CD4-positive, alpha-beta T cell (primary cell): ENCODE data around the gene RNF220. TPM values are rescaled to one million over a fixed set of nuclear protein-coding genes. Genes with fewer than 3 reads are reported as not detected.

ENCODE experiments used
- ATAC-seq: fragments of 200-7000 bp; cut with Tn5 transposase; one replicate; pipeline ENCODE4 v1.10.0; 2022; ENCODE audit warnings: mild to moderate bottlenecking; ENCODE audit not compliant: poor library complexity
- CTCF ChIA-PET: fragments of 350-600 bp; sonication (Branson Sonifier 250); formaldehyde crosslinking; loops from one replicate; lab custom pipeline; 2021; ENCODE audit warnings: antibody characterized with exemption, inconsistent platforms; lab: Charles Lee
- POLR2A ChIA-PET: fragments of 350-600 bp; sonication (Branson Sonifier 250); formaldehyde crosslinking; loops from one replicate; lab custom pipeline; 2021; ENCODE audit warnings: antibody characterized with exemption, inconsistent platforms; lab: Charles Lee
- DNase-seq, 14 experiments: peaks; one replicate each; pipeline ENCODE4 v3.0.0-alpha.2; 2013 to 2020; ENCODE audit warnings: mixed read lengths in 2 of 14
- H3K27ac ChIP-seq, 2 donors: one replicate each; pipeline versions ENCODE4 v1.5.1 to v1.7.0; 2013; ENCODE audit warnings: low read length in 2 of 2, low read depth in 1 of 2, mild to moderate bottlenecking in 1 of 2
- H3K27me3 ChIP-seq, 2 experiments: 1 replicate in 1 of 2; 2 replicates in 1 of 2; pipeline versions ENCODE4 v1.6.1 to v1.7.0; 2013; ENCODE audit warnings: low read length in 2 of 2, control low read depth in 1 of 2, mild to moderate bottlenecking in 1 of 2, moderate library complexity in 1 of 2; ENCODE audit not compliant: insufficient read depth in 2 of 2, control insufficient read depth in 1 of 2
- H3K36me3 ChIP-seq: one replicate; pipeline ENCODE4 v1.6.1; 2013; ENCODE audit warnings: low read length, control low read depth; ENCODE audit not compliant: insufficient read depth
- H3K4me1 ChIP-seq: one replicate; pipeline ENCODE4 v1.6.1; 2013; ENCODE audit warnings: low read length, control low read depth; ENCODE audit not compliant: insufficient read depth
- H3K4me3 ChIP-seq: one replicate; pipeline ENCODE4 v1.5.1; 2013; ENCODE audit warnings: mild to moderate bottlenecking, low read length, moderate library complexity
- H3K9me3 ChIP-seq, 2 experiments: 1 replicate in 1 of 2; 2 replicates in 1 of 2; pipeline versions ENCODE4 v1.6.1 to v1.7.0; 2013; ENCODE audit warnings: low read length in 2 of 2, mild to moderate bottlenecking in 2 of 2, control low read depth in 1 of 2, moderate library complexity in 1 of 2; ENCODE audit not compliant: control insufficient read depth in 1 of 2, insufficient read depth in 1 of 2
- H3K27ac Mint-ChIP-seq: one replicate; pipeline ENCODE4 v1.8.0; 2020; ENCODE audit warnings: mixed read lengths
- H3K27me3 Mint-ChIP-seq: one replicate; pipeline ENCODE4 v1.8.0; 2021; ENCODE audit warnings: mixed read lengths
- H3K36me3 Mint-ChIP-seq: one replicate; pipeline ENCODE4 v1.8.0; 2021; ENCODE audit warnings: low read depth, mixed read lengths
- H3K4me1 Mint-ChIP-seq: one replicate; pipeline ENCODE4 v1.8.0; 2021; ENCODE audit warnings: low read depth, mixed read lengths
- H3K4me3 Mint-ChIP-seq: one replicate; pipeline ENCODE4 v1.8.0; 2020; ENCODE audit warnings: mild to moderate bottlenecking, mixed read lengths
- H3K9me3 Mint-ChIP-seq: one replicate; pipeline ENCODE4 v1.8.0; 2020; ENCODE audit warnings: mixed read lengths
- CTCF ChIP-seq: fragments of 200-600 bp; IDR thresholded peaks from one replicate; pipeline ENCODE4 v1.8.0; 2022; ENCODE audit warnings: antibody characterized with exemption, mild to moderate bottlenecking
- intact Hi-C, 2 experiments: fragments of 100-400 bp; cut with DNase I in 1 of 2; cut with micrococcal nuclease in 1 of 2; formaldehyde crosslinking; loops; one replicate each; pipeline versions ENCODE4 v1.15.1 to v1.9.0; 2023 to 2025; cut with DNase I, micrococcal nuclease
- total RNA-seq, 174 experiments: library from RNA in 2 of 174; stranded (reverse) in 2 of 174; gene quantifications; one replicate each; pipeline ENCODE4 v1.2.3 and lab custom pipeline; 2021 to 2026

RNF220 gene
- total RNA-seq, 2 experiments from 2014 or later: 76.0 to 77.9 TPM

- Histone ChIP-seq H3K27me3 (peaks cover 71 to 96% of the 10 kb centered on the region in 2 experiments), H3K9me3 (peaks cover 0 to 23% of the 10 kb centered on the region in 2 experiments), H3K36me3 (no peaks in the 10 kb centered on the region), H3K27ac (no peak overlapping the region), H3K4me1 (peaks cover 16% of the 10 kb centered on the region), H3K4me3 (no peak overlapping the region)
- Mint-ChIP-seq H3K9me3 (no peaks in the 10 kb centered on the region), H3K4me1 (peaks cover 7% of the 10 kb centered on the region), H3K36me3 (no peaks in the 10 kb centered on the region), H3K27ac (no peak overlapping the region), H3K4me3 (no peak overlapping the region), H3K27me3 (peaks cover 6% of the 10 kb centered on the region)
- no peak for TF ChIP-seq CTCF
- CTCF ChIA-PET: no interaction called here
- ATAC-seq (no peak), DNase-seq (no peak)
- POLR2A ChIA-PET: no interaction called here
- intact Hi-C loops: no loop called here
These were observed 8.7 kb downstream of the RNF220 start for GRCh38 chr1:44413740-44414139.

- no peak overlapping the region for H3K27ac Mint-ChIP-seq
- Histone ChIP-seq H3K4me3 (no peak overlapping the region), H3K27ac (no peak overlapping the region), H3K27me3 (peaks cover 62 to 90% of the 10 kb centered on the region in 2 experiments), H3K36me3 (no peaks in the 10 kb centered on the region), H3K4me1 (peaks cover 13% of the 10 kb centered on the region), H3K9me3 (peaks cover 0 to 21% of the 10 kb centered on the region in 2 experiments)
- H3K36me3 Mint-ChIP-seq: no peaks in the 10 kb centered on the region
- TF ChIP-seq CTCF: no peak
- H3K4me1 Mint-ChIP-seq: no peaks in the 10 kb centered on the region
- H3K4me3 Mint-ChIP-seq: no peak overlapping the region
- ATAC-seq (no peak), DNase-seq (no peak)
- peaks cover 17% of the 10 kb centered on the region for H3K27me3 Mint-ChIP-seq
- ChIA-PET CTCF (no interaction called here), POLR2A (no interaction called here)
- no peaks in the 10 kb centered on the region for H3K9me3 Mint-ChIP-seq
- intact Hi-C loops: no loop called here
These were observed 10.0 kb downstream of the RNF220 start for GRCh38 chr1:44415013-44415412.

- H3K36me3 Mint-ChIP-seq: no peaks in the 10 kb centered on the region
- DNase-seq (no peak), ATAC-seq (no peak)
- Histone ChIP-seq H3K4me1 (peaks cover 13% of the 10 kb centered on the region), H3K27me3 (peaks cover 60 to 88% of the 10 kb centered on the region in 2 experiments), H3K4me3 (no peak overlapping the region), H3K9me3 (peaks cover 0 to 21% of the 10 kb centered on the region in 2 experiments), H3K36me3 (no peaks in the 10 kb centered on the region), H3K27ac (no peak overlapping the region)
- H3K27ac Mint-ChIP-seq: no peak overlapping the region
- TF ChIP-seq CTCF: no peak
- POLR2A ChIA-PET: no interaction called here
- CTCF ChIA-PET: no interaction called here
- no peaks in the 10 kb centered on the region for H3K4me1 Mint-ChIP-seq
- peaks cover 31% of the 10 kb centered on the region for H3K27me3 Mint-ChIP-seq
- no peak overlapping the region for H3K4me3 Mint-ChIP-seq
- intact Hi-C loops: no loop called here
- no peaks in the 10 kb centered on the region for H3K9me3 Mint-ChIP-seq
These were observed 11.4 kb downstream of the RNF220 start for GRCh38 chr1:44416408-44416807.
